GM23338 (cell line): ENCODE measurements around the gene MYOC. TPM values are rescaled to one million over a fixed set of nuclear protein-coding genes. Genes with fewer than 3 reads are reported as not detected.

ENCODE experiments used
- ATAC-seq: fragments of 200-7000 bp; cut with Tn5 transposase; 3 replicates; pipeline ENCODE4 v1.9.1; 2020
- DNase-seq: peaks from one replicate; pipeline ENCODE4 v3.0.0-alpha.2; 2015; ENCODE audit warnings: low spot score
- H2AFZ ChIP-seq: fragments of 200-600 bp; sonication (generic); 2 replicates; pipeline ENCODE4 v1.8.0; 2016; ENCODE audit warnings: antibody characterized with exemption, mild to moderate bottlenecking, moderate library complexity
- H3F3A ChIP-seq: fragments of 200-600 bp; sonication (generic); replicated peaks from 2 replicates; pipeline ENCODE4 v1.8.0; 2017; ENCODE audit warnings: antibody characterized with exemption, mixed run types, low read depth
- H3K27ac ChIP-seq: fragments of 200-600 bp; sonication (generic); 2 replicates; pipeline ENCODE4 v1.6.1; 2016; ENCODE audit warnings: low read depth
- H3K27me3 ChIP-seq: fragments of 200-600 bp; sonication (generic); 2 replicates; pipeline ENCODE4 v1.8.0; 2016; ENCODE audit warnings: mild to moderate bottlenecking, mixed run types, moderate library complexity; ENCODE audit not compliant: insufficient read depth
- H3K36me3 ChIP-seq: fragments of 200-600 bp; sonication (generic); 2 replicates; pipeline ENCODE4 v1.8.0; 2016; ENCODE audit warnings: mild to moderate bottlenecking; ENCODE audit not compliant: insufficient read depth
- H3K4me1 ChIP-seq: fragments of 200-600 bp; sonication (generic); 2 replicates; pipeline ENCODE4 v1.8.0; 2016; ENCODE audit warnings: mild to moderate bottlenecking, moderate library complexity; ENCODE audit not compliant: insufficient read depth
- H3K4me2 ChIP-seq: fragments of 200-600 bp; sonication (generic); 2 replicates; pipeline ENCODE4 v1.7.1; 2017; ENCODE audit warnings: mixed run types
- H3K4me3 ChIP-seq: fragments of 200-600 bp; sonication (generic); 2 replicates; pipeline ENCODE4 v1.6.1; 2016; ENCODE audit warnings: mixed run types
- H3K79me2 ChIP-seq: fragments of 200-600 bp; sonication (generic); replicated peaks from 2 replicates; pipeline ENCODE4 v1.8.0; 2017; ENCODE audit warnings: mild to moderate bottlenecking; ENCODE audit not compliant: insufficient read depth
- H3K9me2 ChIP-seq: fragments of 200-600 bp; sonication (generic); 2 replicates; pipeline ENCODE4 v1.8.0; 2017; ENCODE audit not compliant: insufficient read depth
- H4K20me1 ChIP-seq: fragments of 200-600 bp; sonication (generic); replicated peaks from 2 replicates; pipeline ENCODE4 v1.8.0; 2017; ENCODE audit warnings: mild to moderate bottlenecking; ENCODE audit not compliant: insufficient read depth
- H3K27ac Mint-ChIP-seq: 2 replicates; pipeline ENCODE4 v1.8.0; 2020; ENCODE audit warnings: inconsistent platforms, mild to moderate bottlenecking, moderate library complexity, mixed read lengths
- H3K27me3 Mint-ChIP-seq: 3 replicates; pipeline ENCODE4 v1.8.0; 2022; ENCODE audit warnings: low read depth, mild to moderate bottlenecking, moderate library complexity, mixed read lengths, inconsistent platforms; ENCODE audit not compliant: insufficient read depth, poor library complexity
- H3K36me3 Mint-ChIP-seq: 3 replicates; pipeline ENCODE4 v1.8.0; 2021; ENCODE audit warnings: low read depth, mild to moderate bottlenecking, inconsistent platforms, moderate library complexity, mixed read lengths
- H3K4me1 Mint-ChIP-seq: 3 replicates; pipeline ENCODE4 v1.8.0; 2020; ENCODE audit warnings: mild to moderate bottlenecking, inconsistent platforms, mixed read lengths
- H3K4me3 Mint-ChIP-seq: 3 replicates; pipeline ENCODE4 v1.8.0; 2021; ENCODE audit warnings: moderate library complexity, mild to moderate bottlenecking, inconsistent platforms, mixed read lengths
- H3K9me3 Mint-ChIP-seq: 3 replicates; pipeline ENCODE4 v1.8.0; 2020; ENCODE audit warnings: moderate library complexity, mild to moderate bottlenecking, inconsistent platforms, mixed read lengths
- CTCF ChIP-seq, 2 experiments: fragments of 200-600 bp in 1 of 2; sonication (generic) in 1 of 2; conservative IDR thresholded peaks; 2 replicates each; pipeline versions ENCODE4 v1.5.1 to v1.6.1; 2016 to 2017; ENCODE audit warnings: antibody characterized with exemption in 2 of 2, low read depth in 2 of 2, mild to moderate bottlenecking in 2 of 2, moderate library complexity in 1 of 2
- EZH2 ChIP-seq: fragments of 200-600 bp; sonication (generic); IDR thresholded peaks from one replicate; pipeline ENCODE4 v1.8.0; 2017; ENCODE audit warnings: antibody characterized with exemption, mild to moderate bottlenecking, low read depth; ENCODE audit not compliant: unreplicated experiment
- EZH2phosphoT487 ChIP-seq: fragments of 200-600 bp; sonication (generic); IDR thresholded peaks from one replicate; pipeline ENCODE4 v1.8.1; 2018; ENCODE audit warnings: antibody characterized with exemption; ENCODE audit not compliant: unreplicated experiment
- NANOG ChIP-seq: IDR thresholded peaks from 2 replicates; pipeline ENCODE4 v1.6.1; 2016; ENCODE audit warnings: antibody characterized with exemption, borderline replicate concordance
- REST ChIP-seq: IDR thresholded peaks from one replicate; pipeline ENCODE4 v1.6.1; 2018; ENCODE audit warnings: antibody characterized with exemption; ENCODE audit not compliant: unreplicated experiment
- ZNF114 ChIP-seq: fragments of 250-450 bp; sonication (Bioruptor Pico); IDR thresholded peaks from 2 replicates; pipeline ENCODE4 v1.5.0; 2020; ENCODE audit warnings: mild to moderate bottlenecking, moderate library complexity
- ZNF331 ChIP-seq: fragments of 250-450 bp; sonication (Bioruptor Pico); IDR thresholded peaks from 2 replicates; pipeline ENCODE4 v1.5.0; 2020; ENCODE audit warnings: low read depth, mild to moderate bottlenecking, moderate library complexity
- ZNF462 ChIP-seq: fragments of 250-450 bp; sonication (Bioruptor Pico); IDR thresholded peaks from 2 replicates; pipeline ENCODE4 v1.5.0; 2020; ENCODE audit warnings: mild to moderate bottlenecking, moderate library complexity
- polyA plus RNA-seq: library from polyadenylated mRNA; unstranded; fragments of >200 nt; fragmentation: Nextera tagmentation; extraction: Ambion mirVana; gene quantifications from 2 replicates; pipeline ENCODE4 v1.2.1, GENCODE V29; 2016
- total RNA-seq: library from RNA; depleted of rRNA; stranded (reverse); fragments of >200 nt; shearing (Covaris generic); gene quantifications from 2 replicates; pipeline ENCODE4 v1.2.3, GENCODE V29; 2014

MYOC gene
- total and polyA plus RNA-seq, 2 experiments from 2014 or later, result not detected

- TF ChIP-seq ZNF462 (CRISPR knock-in tag), result no peak
- TF ChIP-seq NANOG, result no peak
These were observed 27.3 kb downstream of the MYOC start (continued) for GRCh38 chr1:171625225-171625624.

GRCh38 chr1:171623651-171624331, 28.7 kb downstream of the MYOC start:
- DNase-seq (peak; percentile 24), ATAC-seq (no peak)
- H3K4me1 ChIP-seq, result peaks cover 19% of the 10 kb centered on the region
- no peaks in the 10 kb centered on the region for H3K36me3 ChIP-seq
- H3K9me3 Mint-ChIP-seq, result no peaks in the 10 kb centered on the region
- no peak overlapping the region for H3K4me3 Mint-ChIP-seq
- no peaks in the 10 kb centered on the region for H3K27me3 ChIP-seq
- no peak overlapping the region for H3K4me3 ChIP-seq
- no peaks in the 10 kb centered on the region for H3F3A ChIP-seq
- H3K36me3 Mint-ChIP-seq, result no peaks in the 10 kb centered on the region
- H3K27ac Mint-ChIP-seq, result peak overlapping the region; percentile 78
- no peaks in the 10 kb centered on the region for H3K79me2 ChIP-seq
- H3K27me3 Mint-ChIP-seq, result peaks cover 5% of the 10 kb centered on the region
- peak overlapping the region; percentile 92 for H2AFZ ChIP-seq
- peaks cover 18% of the 10 kb centered on the region for H3K4me1 Mint-ChIP-seq
- TF ChIP-seq ZNF114 (no peak), NANOG (no peak), REST (no peak), ZNF331 (CRISPR knock-in tag) (no peak), CTCF (conservative IDR thresholded peaks at IDR 0.05; ENCODE audit: low read depth in 2 of 2) (no peak), EZH2phosphoT487 (no peak), EZH2 (no peak)
- no peaks in the 10 kb centered on the region for H4K20me1 ChIP-seq
- no peak overlapping the region for H3K4me2 ChIP-seq
- 0 out of 2 replicates have a peak, but pooled peaks cover 3% of the 10 kb centered on the region for H3K9me2 ChIP-seq
- no peak overlapping the region for H3K27ac ChIP-seq
